GM23338 (cell line): ENCODE results near the gene SH3GL2. TPM values are rescaled to one million over a fixed set of nuclear protein-coding genes. Genes with fewer than 3 reads are reported as not detected.

Experiments used
- ATAC-seq: fragments of 200-7000 bp; cut with Tn5 transposase; 3 replicates; pipeline ENCODE4 v1.9.1; 2020
- DNase-seq: peaks from one replicate; pipeline ENCODE4 v3.0.0-alpha.2; 2015; ENCODE audit warnings: low spot score
- H2AFZ ChIP-seq: fragments of 200-600 bp; sonication (generic); 2 replicates; pipeline ENCODE4 v1.8.0; 2016; ENCODE audit warnings: antibody characterized with exemption, mild to moderate bottlenecking, moderate library complexity
- H3F3A ChIP-seq: fragments of 200-600 bp; sonication (generic); replicated peaks from 2 replicates; pipeline ENCODE4 v1.8.0; 2017; ENCODE audit warnings: antibody characterized with exemption, mixed run types, low read depth
- H3K27ac ChIP-seq: fragments of 200-600 bp; sonication (generic); 2 replicates; pipeline ENCODE4 v1.6.1; 2016; ENCODE audit warnings: low read depth
- H3K27me3 ChIP-seq: fragments of 200-600 bp; sonication (generic); 2 replicates; pipeline ENCODE4 v1.8.0; 2016; ENCODE audit warnings: mild to moderate bottlenecking, mixed run types, moderate library complexity; ENCODE audit not compliant: insufficient read depth
- H3K36me3 ChIP-seq: fragments of 200-600 bp; sonication (generic); 2 replicates; pipeline ENCODE4 v1.8.0; 2016; ENCODE audit warnings: mild to moderate bottlenecking; ENCODE audit not compliant: insufficient read depth
- H3K4me1 ChIP-seq: fragments of 200-600 bp; sonication (generic); 2 replicates; pipeline ENCODE4 v1.8.0; 2016; ENCODE audit warnings: mild to moderate bottlenecking, moderate library complexity; ENCODE audit not compliant: insufficient read depth
- H3K4me2 ChIP-seq: fragments of 200-600 bp; sonication (generic); 2 replicates; pipeline ENCODE4 v1.7.1; 2017; ENCODE audit warnings: mixed run types
- H3K4me3 ChIP-seq: fragments of 200-600 bp; sonication (generic); 2 replicates; pipeline ENCODE4 v1.6.1; 2016; ENCODE audit warnings: mixed run types
- H3K79me2 ChIP-seq: fragments of 200-600 bp; sonication (generic); replicated peaks from 2 replicates; pipeline ENCODE4 v1.8.0; 2017; ENCODE audit warnings: mild to moderate bottlenecking; ENCODE audit not compliant: insufficient read depth
- H3K9me2 ChIP-seq: fragments of 200-600 bp; sonication (generic); 2 replicates; pipeline ENCODE4 v1.8.0; 2017; ENCODE audit not compliant: insufficient read depth
- H4K20me1 ChIP-seq: fragments of 200-600 bp; sonication (generic); replicated peaks from 2 replicates; pipeline ENCODE4 v1.8.0; 2017; ENCODE audit warnings: mild to moderate bottlenecking; ENCODE audit not compliant: insufficient read depth
- H3K27ac Mint-ChIP-seq: 2 replicates; pipeline ENCODE4 v1.8.0; 2020; ENCODE audit warnings: inconsistent platforms, mild to moderate bottlenecking, moderate library complexity, mixed read lengths
- H3K27me3 Mint-ChIP-seq: 3 replicates; pipeline ENCODE4 v1.8.0; 2022; ENCODE audit warnings: low read depth, mild to moderate bottlenecking, moderate library complexity, mixed read lengths, inconsistent platforms; ENCODE audit not compliant: insufficient read depth, poor library complexity
- H3K36me3 Mint-ChIP-seq: 3 replicates; pipeline ENCODE4 v1.8.0; 2021; ENCODE audit warnings: low read depth, mild to moderate bottlenecking, inconsistent platforms, moderate library complexity, mixed read lengths
- H3K4me1 Mint-ChIP-seq: 3 replicates; pipeline ENCODE4 v1.8.0; 2020; ENCODE audit warnings: mild to moderate bottlenecking, inconsistent platforms, mixed read lengths
- H3K4me3 Mint-ChIP-seq: 3 replicates; pipeline ENCODE4 v1.8.0; 2021; ENCODE audit warnings: moderate library complexity, mild to moderate bottlenecking, inconsistent platforms, mixed read lengths
- H3K9me3 Mint-ChIP-seq: 3 replicates; pipeline ENCODE4 v1.8.0; 2020; ENCODE audit warnings: moderate library complexity, mild to moderate bottlenecking, inconsistent platforms, mixed read lengths
- CREB1 ChIP-seq: fragments of 250-450 bp; sonication (Bioruptor Pico); IDR thresholded peaks from 2 replicates; pipeline ENCODE4 v1.5.0; 2020; ENCODE audit warnings: low read depth, mild to moderate bottlenecking, moderate library complexity
- ETS1 ChIP-seq: IDR thresholded peaks from 2 replicates; pipeline ENCODE4 v1.6.1; 2016; ENCODE audit warnings: antibody characterized with exemption
- EZH2phosphoT487 ChIP-seq: fragments of 200-600 bp; sonication (generic); IDR thresholded peaks from one replicate; pipeline ENCODE4 v1.8.1; 2018; ENCODE audit warnings: antibody characterized with exemption; ENCODE audit not compliant: unreplicated experiment
- NANOG ChIP-seq: IDR thresholded peaks from 2 replicates; pipeline ENCODE4 v1.6.1; 2016; ENCODE audit warnings: antibody characterized with exemption, borderline replicate concordance
- REST ChIP-seq: IDR thresholded peaks from one replicate; pipeline ENCODE4 v1.6.1; 2018; ENCODE audit warnings: antibody characterized with exemption; ENCODE audit not compliant: unreplicated experiment
- STAT1 ChIP-seq: IDR thresholded peaks from one replicate; pipeline ENCODE4 v1.6.1; 2016; ENCODE audit warnings: antibody characterized with exemption; ENCODE audit not compliant: unreplicated experiment
- ZNF114 ChIP-seq: fragments of 250-450 bp; sonication (Bioruptor Pico); IDR thresholded peaks from 2 replicates; pipeline ENCODE4 v1.5.0; 2020; ENCODE audit warnings: mild to moderate bottlenecking, moderate library complexity
- ZNF331 ChIP-seq: fragments of 250-450 bp; sonication (Bioruptor Pico); IDR thresholded peaks from 2 replicates; pipeline ENCODE4 v1.5.0; 2020; ENCODE audit warnings: low read depth, mild to moderate bottlenecking, moderate library complexity
- polyA plus RNA-seq: library from polyadenylated mRNA; unstranded; fragments of >200 nt; fragmentation: Nextera tagmentation; extraction: Ambion mirVana; gene quantifications from 2 replicates; pipeline ENCODE4 v1.2.1, GENCODE V29; 2016
- total RNA-seq: library from RNA; depleted of rRNA; stranded (reverse); fragments of >200 nt; shearing (Covaris generic); gene quantifications from 2 replicates; pipeline ENCODE4 v1.2.3, GENCODE V29; 2014
- TF ChIP-seq, protein P1 (sequence below): fragments of 250-450 bp; sonication (Bioruptor Pico); IDR thresholded peaks from 2 replicates; pipeline ENCODE4 v1.5.0; 2020; ENCODE audit warnings: mild to moderate bottlenecking, moderate library complexity

SH3GL2 gene
- total and polyA plus RNA-seq, 2 experiments from 2014 or later = 5.9 to 8.6 TPM

- TF ChIP-seq, protein P1, sequence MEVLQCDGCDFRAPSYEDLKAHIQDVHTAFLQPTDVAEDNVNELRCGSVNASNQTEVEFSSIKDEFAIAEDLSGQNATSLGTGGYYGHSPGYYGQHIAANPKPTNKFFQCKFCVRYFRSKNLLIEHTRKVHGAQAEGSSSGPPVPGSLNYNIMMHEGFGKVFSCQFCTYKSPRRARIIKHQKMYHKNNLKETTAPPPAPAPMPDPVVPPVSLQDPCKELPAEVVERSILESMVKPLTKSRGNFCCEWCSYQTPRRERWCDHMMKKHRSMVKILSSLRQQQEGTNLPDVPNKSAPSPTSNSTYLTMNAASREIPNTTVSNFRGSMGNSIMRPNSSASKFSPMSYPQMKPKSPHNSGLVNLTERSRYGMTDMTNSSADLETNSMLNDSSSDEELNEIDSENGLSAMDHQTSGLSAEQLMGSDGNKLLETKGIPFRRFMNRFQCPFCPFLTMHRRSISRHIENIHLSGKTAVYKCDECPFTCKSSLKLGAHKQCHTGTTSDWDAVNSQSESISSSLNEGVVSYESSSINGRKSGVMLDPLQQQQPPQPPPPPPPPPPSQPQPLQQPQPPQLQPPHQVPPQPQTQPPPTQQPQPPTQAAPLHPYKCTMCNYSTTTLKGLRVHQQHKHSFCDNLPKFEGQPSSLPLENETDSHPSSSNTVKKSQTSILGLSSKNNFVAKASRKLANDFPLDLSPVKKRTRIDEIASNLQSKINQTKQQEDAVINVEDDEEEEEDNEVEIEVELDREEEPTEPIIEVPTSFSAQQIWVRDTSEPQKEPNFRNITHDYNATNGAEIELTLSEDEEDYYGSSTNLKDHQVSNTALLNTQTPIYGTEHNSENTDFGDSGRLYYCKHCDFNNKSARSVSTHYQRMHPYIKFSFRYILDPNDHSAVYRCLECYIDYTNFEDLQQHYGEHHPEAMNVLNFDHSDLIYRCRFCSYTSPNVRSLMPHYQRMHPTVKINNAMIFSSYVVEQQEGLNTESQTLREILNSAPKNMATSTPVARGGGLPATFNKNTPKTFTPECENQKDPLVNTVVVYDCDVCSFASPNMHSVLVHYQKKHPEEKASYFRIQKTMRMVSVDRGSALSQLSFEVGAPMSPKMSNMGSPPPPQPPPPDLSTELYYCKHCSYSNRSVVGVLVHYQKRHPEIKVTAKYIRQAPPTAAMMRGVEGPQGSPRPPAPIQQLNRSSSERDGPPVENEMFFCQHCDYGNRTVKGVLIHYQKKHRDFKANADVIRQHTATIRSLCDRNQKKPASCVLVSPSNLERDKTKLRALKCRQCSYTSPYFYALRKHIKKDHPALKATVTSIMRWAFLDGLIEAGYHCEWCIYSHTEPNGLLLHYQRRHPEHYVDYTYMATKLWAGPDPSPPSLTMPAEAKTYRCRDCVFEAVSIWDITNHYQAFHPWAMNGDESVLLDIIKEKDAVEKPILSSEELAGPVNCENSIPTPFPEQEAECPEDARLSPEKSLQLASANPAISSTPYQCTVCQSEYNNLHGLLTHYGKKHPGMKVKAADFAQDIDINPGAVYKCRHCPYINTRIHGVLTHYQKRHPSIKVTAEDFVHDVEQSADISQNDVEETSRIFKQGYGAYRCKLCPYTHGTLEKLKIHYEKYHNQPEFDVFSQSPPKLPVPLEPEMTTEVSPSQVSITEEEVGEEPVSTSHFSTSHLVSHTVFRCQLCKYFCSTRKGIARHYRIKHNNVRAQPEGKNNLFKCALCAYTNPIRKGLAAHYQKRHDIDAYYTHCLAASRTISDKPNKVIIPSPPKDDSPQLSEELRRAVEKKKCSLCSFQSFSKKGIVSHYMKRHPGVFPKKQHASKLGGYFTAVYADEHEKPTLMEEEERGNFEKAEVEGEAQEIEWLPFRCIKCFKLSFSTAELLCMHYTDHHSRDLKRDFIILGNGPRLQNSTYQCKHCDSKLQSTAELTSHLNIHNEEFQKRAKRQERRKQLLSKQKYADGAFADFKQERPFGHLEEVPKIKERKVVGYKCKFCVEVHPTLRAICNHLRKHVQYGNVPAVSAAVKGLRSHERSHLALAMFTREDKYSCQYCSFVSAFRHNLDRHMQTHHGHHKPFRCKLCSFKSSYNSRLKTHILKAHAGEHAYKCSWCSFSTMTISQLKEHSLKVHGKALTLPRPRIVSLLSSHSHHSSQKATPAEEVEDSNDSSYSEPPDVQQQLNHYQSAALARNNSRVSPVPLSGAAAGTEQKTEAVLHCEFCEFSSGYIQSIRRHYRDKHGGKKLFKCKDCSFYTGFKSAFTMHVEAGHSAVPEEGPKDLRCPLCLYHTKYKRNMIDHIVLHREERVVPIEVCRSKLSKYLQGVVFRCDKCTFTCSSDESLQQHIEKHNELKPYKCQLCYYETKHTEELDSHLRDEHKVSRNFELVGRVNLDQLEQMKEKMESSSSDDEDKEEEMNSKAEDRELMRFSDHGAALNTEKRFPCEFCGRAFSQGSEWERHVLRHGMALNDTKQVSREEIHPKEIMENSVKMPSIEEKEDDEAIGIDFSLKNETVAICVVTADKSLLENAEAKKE (CRISPR knock-in tag) = no peak
- no peak for TF ChIP-seq REST
Measured at GRCh38 chr9:17589771-17590170, 10.9 kb downstream of the SH3GL2 start (continued).

GRCh38 chr9:17594961-17595360, 16.1 kb downstream of the SH3GL2 start:
- no peak for DNase-seq
- H3K9me3 Mint-ChIP-seq = no peaks in the 10 kb centered on the region
- H3K4me3 Mint-ChIP-seq = no peak overlapping the region
- no peak overlapping the region for H3K27ac Mint-ChIP-seq
- peaks cover 15% of the 10 kb centered on the region; the same call in 2 of the 3 replicates for H3K4me1 Mint-ChIP-seq
- H3K36me3 Mint-ChIP-seq = no peaks in the 10 kb centered on the region
- ATAC-seq = no peak
- Histone ChIP-seq H3K36me3 (no peaks in the 10 kb centered on the region), H3K9me2 (no peaks in the 10 kb centered on the region), H3K79me2 (no peaks in the 10 kb centered on the region; the same call in 1 of the 2 replicates), H3K4me2 (no peak overlapping the region), H4K20me1 (no peaks in the 10 kb centered on the region), H2AFZ (no peak overlapping the region), H3K4me3 (no peak overlapping the region), H3F3A (no peaks in the 10 kb centered on the region), H3K27me3 (no peaks in the 10 kb centered on the region), H3K27ac (no peak overlapping the region), H3K4me1 (0 out of 2 replicates have a peak, but pooled peaks cover 12% of the 10 kb centered on the region)
- no peaks in the 10 kb centered on the region for H3K27me3 Mint-ChIP-seq
- no peak for TF ChIP-seq NANOG
- no peak for TF ChIP-seq STAT1
- TF ChIP-seq EZH2phosphoT487 = no peak
- TF ChIP-seq CREB1 (CRISPR knock-in tag) = no peak
- no peak for TF ChIP-seq ZNF114 (CRISPR knock-in tag)
- TF ChIP-seq ETS1 = no peak
- TF ChIP-seq ZNF331 = no peak
